GM12878 (cell line): ENCODE results near the gene STK17A.

Experiments
- CREB1 ChIP-seq: IDR thresholded peaks from 2 replicates; pipeline ENCODE4 v1.6.1; 2012; ENCODE audit warnings: low read depth, mild to moderate bottlenecking, inconsistent platforms
- POLR2AphosphoS5 ChIP-seq: IDR thresholded peaks from 2 replicates; pipeline ENCODE4 v1.6.1; 2011; ENCODE audit warnings: mild to moderate bottlenecking, low read length, inconsistent platforms
- RB1 ChIP-seq: fragments of 450-650 bp; formaldehyde crosslinking; IDR thresholded peaks from 2 replicates; pipeline ENCODE4 v1.6.1; 2017; ENCODE audit warnings: mild to moderate bottlenecking, borderline replicate concordance
- ZNF274 ChIP-seq: IDR thresholded peaks from one replicate; pipeline ENCODE4 v1.8.0; 2011; ENCODE audit not compliant: insufficient read length, insufficient read depth

DNA sequence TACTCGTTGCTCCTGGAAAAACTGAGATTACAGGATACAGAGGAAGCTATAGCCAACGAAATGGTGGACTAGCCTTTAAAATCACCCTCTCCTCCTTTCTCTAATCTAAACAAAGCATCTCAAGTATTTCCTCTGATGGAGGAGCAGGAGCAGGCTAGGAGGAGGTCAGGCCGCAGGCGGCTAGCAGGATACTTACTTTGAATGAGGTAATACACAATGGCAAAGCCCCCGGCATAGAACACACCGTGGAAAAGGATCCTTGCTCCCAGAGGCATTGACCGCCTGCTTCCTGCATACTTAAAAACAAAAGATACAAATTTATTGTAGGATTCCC, 64.4 kb downstream of the STK17A start:
- TF ChIP-seq RB1 (no peak), ZNF274 (no peak), CREB1 (no peak), POLR2AphosphoS5 (no peak; the same call in 1 of the 2 replicates)
